ENCODE measurements around the gene PTEN.
"Not testable (repeated sequence)": the region's sequence is repeated elsewhere in the genome, so short reads cannot be mapped to it uniquely, and the experiment has no call there.

Gene PTEN

DNA sequence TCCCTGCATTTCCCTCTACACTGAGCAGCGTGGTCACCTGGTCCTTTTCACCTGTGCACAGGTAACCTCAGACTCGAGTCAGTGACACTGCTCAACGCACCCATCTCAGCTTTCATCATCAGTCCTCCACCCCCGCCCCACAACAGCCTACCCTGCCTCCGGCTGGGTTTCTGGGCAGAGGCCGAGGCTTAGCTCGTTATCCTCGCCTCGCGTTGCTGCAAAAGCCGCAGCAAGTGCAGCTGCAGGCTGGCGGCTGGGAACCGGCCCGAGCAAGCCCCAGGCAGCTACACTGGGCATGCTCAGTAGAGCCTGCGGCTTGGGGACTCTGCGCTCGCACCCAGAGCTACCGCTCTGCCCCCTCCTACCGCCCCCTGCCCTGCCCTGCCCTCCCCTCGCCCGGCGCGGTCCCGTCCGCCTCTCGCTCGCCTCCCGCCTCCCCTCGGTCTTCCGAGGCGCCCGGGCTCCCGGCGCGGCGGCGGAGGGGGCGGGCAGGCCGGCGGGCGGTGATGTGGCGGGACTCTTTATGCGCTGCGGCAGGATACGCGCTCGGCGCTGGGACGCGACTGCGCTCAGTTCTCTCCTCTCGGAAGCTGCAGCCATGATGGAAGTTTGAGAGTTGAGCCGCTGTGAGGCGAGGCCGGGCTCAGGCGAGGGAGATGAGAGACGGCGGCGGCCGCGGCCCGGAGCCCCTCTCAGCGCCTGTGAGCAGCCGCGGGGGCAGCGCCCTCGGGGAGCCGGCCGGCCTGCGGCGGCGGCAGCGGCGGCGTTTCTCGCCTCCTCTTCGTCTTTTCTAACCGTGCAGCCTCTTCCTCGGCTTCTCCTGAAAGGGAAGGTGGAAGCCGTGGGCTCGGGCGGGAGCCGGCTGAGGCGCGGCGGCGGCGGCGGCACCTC is at the start of gene PTEN, which contains the start of gene KLLN:
Gene PTEN, plus strand, starts transcription at position 573 of the 891 bp plus-strand sequence. CDS start 845 bp downstream, outside the sequence.
Gene KLLN, minus strand, starts transcription at position 481 of the 891 bp plus-strand sequence. CDS start 1,046 bp downstream, outside the sequence.
- DNase-seq (ENCODE audit: low read depth), result peak; percentile 93

DNA sequence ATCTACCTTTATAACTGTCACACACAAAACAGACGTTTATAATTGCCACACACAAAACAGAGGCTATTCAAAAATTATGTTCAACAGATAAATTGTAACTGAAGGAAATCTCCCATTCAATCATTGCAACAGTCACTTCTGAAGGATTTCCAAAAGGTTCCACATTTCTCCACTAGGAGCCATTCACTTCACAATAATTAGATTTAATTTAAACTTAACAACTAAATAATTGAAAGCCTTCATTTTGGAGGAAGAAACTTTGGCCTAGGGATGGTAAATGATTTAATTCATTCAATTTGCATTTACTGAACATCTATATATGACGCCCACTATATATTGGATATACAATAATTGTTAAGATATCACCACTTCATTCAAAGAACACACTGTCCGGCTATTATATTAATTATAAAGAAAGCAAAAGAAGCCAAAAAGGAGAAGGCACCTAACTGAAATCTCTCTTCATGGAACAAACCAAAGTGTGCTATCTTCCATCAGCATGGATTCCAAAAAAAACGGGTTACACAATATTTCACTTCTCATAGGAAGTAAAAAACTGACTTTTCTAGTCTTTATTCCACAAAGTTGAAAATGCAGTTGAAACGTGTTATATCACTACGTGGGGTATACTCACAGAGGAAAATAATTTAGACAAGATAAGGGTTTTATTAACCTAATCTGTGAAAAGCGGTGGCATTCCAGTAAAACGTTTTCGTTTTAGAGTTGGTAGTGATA is 47.1 kb upstream of the PTEN start:
- peak; percentile 12 for DNase-seq (ENCODE audit: low read depth)

DNA sequence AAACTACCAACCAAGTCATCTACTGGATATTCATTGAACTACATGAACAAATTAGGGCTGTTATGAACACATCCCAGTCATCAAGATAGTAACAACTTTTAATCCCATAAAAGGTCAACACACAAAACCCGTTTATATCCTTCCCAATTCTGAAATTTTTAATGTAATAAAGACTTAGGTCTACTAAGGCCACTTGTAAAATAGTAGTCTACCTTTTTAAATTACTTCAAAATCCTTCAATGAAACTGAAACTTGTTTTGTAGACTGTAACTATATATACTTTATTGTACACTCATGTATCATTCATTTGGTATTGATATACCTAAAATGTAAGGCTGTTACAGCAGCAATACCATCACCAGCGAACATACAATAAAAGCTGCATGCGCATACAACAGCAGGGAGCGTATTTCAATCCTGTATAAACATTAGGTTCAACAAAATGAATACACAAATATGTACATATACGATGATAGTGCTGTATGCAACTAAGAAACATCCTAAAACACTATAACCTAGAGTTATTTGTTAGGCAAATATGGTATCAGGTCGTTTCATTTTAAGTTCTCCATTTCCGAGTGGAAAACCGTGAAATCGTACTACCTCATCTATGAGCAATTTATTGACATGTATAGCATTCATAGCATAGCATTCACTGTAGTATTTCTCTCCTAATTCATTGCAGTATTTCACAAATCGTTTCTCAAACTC is 46.4 kb upstream of the PTEN start:
- DNase-seq (ENCODE audit: low read depth), result peak; percentile 40

DNA sequence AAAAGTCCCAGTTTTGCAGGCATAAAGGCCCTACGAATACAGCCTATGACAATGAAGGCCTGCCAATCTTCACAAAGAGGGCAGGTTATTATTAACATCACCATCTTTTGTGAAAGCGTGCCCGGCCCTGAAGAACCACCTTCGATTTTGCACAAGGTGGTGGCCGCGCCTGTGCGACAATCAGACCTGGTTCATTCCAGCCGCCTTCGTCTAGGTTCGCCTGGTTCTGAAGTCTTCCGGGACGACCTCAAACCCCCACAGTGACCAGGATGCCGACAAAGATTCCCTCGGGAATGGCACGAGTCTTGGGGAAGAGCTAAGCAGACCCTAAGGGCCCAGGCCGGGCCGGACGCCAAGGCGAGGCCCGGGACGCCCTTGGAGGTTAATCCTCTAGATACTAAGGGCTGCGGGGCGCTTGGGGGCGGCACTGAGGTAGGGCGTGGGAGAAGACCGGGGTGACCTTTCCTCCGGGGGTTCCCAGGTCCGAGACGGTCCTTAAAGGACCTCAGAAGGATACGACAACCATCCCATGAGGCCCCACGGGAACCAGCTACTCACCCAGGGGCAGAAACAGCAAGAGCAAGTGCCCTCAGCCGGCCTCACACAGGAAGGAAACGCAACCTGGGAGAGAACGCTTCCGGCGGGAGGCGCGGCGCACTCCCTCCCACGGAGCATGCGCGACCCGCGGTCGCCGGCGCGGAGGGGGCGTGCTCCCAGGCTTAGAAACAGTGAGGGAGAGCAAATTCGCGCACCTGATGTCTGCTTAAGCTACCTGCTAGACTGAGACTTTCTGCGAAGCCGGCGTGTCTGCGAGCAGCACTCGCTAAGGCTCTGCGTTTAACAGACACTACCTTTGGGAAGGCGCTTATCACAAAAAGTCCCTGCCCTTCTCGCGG is 45.6 kb upstream of the PTEN start, which contains the start of gene ATAD1:
Gene ATAD1, minus strand, starts transcription at position 618 of the 896 bp plus-strand sequence. CDS start 3,627 bp downstream, outside the sequence.
- DNase-seq (ENCODE audit: low read depth), result peak; percentile 88

DNA sequence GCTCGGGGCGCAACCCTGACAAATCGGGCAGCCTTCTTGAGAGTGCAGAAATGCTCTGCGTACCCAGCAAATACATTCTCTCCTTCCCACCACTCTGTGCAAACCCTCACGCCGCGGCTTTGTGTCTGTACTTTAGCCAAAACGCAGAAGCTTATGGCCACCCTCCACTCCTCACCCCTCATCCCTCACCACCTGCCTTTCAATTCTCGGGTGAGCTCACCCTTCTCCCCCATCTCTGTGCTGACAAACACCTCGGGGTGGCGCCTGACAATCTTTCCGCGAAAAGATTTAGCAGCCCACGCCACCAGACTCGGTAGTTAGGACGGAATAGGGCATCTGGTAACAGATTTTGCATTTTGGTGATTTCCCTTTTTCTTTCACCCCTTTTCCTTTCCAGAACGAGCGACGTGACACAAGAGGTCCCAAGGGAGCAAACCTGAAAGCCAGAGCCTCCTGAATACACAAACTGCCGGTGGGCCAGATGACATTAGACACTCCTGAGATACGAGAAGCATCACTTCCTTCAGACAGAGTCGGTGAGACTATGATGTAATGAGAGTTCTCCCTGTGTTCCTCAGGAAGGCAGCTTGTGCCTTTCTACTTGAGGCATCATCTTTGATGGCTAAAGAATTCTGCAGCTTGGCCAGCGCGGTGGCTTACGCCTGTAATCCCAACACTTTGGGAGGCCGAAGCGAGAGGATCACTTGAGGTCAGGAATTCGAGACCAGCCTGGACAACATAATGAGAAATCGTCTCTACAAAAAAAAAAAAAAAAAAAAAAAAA is 44.7 kb upstream of the PTEN start:
- peak; percentile 53 for DNase-seq (ENCODE audit: low read depth)

DNA sequence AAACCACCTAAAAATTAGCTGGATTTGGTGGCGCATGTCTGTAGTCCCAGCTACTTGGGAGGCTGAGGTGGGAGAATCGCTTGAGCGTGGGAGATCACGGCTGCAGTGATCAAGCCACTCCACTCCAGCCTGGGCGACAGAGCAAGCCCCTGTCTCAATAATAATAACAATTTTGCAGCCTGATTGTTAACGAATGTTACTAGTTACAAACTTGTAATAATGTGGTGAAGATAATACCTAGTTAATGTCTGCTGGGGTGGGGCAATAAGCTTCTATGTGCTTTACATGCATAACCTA is 44.2 kb upstream of the PTEN start:
- DNase-seq (ENCODE audit: low read depth), result no peak

DNA sequence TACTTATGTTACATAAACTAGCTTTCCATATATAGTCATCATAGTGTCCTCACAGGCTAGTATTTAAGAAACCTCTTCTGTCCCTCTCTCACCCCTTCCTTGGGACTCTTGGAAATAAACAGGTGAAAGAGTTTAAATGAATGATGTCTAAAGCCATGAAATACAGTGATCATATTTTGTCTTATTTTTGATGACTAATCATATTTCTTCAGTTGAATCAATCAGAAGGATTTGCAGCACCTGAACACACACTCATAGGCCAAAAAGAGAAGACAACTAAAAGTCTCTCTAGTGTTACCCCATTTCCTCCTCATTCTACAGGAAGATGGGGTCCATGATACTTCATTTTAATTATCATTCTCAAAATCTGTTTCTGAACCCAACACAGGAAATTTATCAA is 36.8 kb upstream of the PTEN start:
- no peak for DNase-seq (ENCODE audit: low read depth)

DNA sequence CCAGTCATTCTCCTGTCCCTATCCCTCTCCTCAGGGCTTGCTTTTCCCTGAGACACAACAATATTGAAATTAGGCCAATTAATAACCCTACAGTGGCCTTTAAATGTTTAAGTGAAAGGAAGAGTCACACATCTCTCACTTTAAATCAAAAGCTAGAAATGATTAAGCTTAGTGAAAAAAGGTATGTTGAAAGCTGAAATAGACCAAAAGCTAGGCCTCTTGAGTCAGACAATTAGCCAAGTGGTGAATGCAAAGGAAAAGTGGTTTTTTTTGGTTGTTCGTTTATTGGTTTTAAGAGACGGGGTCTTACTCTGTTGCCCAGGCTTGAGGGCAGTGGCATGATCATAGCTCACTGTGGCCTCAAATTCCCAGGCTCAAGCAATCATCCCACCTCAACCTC is 35.7 kb upstream of the PTEN start:
- no peak for DNase-seq (ENCODE audit: low read depth)

DNA sequence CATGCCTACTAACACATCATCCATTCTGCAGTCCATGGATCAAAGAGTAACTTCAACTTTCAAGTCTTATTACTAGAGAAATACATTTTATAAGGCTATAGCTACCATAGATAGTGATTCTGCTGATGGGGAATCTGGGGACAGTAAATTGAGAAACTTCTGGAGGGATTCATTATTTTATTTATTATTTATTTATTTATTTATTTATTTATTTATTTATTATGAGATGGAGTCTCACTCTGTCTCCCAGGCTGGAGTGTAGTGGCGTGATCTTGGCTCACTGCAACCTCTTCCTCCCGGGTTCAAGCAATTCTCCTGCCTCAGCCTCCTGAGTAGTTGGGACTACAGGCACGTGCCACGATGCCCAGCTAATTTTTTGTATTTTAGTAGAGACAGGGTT is 34.4 kb upstream of the PTEN start:
- not testable (repeated sequence) for DNase-seq (ENCODE audit: low read depth)

DNA sequence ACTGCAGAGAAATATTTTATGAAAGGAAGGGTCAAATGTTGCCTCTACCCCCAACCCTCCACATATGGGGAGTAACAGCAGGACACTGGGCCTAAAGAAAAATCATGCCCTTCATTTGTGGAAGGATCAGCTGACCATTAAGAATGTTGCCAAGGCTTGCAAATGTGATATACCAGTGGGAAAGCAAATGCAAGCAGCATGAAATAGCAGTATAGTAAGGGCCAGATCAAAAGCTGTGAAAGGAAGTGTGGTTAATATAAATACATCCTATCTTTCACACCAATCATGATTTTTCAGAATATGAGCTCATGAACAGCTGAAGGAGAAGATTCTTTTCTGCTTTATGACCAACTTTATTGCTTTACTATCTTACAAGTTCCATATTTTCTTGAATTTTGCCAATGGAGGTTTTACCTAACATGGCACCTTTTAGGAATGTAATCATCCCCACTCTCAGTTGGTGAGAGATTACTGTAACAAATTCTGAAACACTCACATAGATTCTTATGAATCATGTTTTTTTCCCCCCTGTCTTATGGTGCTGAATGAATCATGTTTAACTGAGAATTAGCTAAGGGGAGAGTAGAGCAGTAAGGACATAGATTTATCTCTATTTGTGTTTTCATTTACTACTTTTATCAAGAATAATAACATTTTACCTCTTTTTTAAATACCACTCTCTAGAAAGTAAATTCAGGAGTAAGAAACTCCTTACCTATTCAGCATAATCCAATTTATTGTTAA is 33.3 kb upstream of the PTEN start:
- DNase-seq (ENCODE audit: low read depth), result peak; percentile 42

DNA sequence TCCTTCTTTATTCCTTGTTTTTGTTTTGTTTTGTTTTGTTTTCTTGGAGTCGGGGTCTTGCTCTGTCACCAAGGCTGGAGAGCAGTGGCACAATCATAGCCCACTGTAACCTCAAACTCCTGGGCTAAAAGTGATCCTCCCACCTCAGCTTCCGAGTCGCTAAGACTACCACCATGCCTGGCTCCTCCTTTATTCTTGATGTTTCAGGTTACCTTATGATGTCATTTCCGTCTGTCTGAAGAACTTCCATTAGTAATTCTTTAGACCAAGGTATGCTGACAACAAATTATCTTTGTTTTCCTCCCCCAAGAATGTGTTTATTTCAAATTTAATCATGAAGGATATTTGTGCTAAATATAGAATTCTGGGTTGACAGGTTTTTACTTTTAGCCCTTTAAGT is 27.3 kb upstream of the PTEN start:
- DNase-seq (ENCODE audit: low read depth), result no peak

DNA sequence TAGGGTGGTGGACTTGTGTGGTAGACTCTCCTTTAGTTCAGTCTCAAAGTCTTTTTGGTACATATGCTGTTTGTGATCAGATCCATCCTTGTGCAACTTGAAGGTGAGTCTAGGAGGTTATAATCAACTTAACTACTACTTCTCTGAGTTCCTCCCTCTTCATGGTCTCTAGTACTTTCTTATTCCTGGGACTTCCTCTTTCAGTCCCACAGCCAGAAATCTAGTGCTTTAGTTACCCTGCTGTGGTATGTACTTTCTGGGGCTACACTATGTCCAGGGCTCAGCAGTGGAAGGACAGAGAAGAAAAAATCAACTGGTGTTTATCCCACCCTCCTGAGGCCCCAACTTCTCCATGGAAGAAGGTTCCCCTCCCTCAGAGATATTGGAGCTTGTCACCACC is 26.0 kb upstream of the PTEN start:
- DNase-seq (ENCODE audit: low read depth), result no peak

DNA sequence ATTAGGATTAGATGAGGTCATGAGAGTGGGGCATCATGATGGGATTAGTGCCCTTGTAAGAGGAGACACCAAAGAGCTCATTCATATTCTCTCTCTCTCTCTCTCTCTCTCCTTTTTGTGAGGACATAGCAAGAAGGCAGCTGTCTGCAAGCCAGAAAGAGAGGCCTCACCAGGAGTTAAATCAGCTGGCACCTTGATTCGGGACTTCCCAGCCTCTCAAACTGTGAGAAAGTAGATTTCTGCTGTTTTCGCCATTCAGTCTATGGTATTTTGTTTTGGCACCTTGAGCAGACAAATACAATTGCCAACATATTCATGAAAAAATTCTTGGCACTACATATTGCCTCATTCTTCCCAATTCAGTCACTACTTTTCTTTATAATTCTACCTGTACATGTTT is 24.8 kb upstream of the PTEN start:
- DNase-seq (ENCODE audit: low read depth), result no peak

DNA sequence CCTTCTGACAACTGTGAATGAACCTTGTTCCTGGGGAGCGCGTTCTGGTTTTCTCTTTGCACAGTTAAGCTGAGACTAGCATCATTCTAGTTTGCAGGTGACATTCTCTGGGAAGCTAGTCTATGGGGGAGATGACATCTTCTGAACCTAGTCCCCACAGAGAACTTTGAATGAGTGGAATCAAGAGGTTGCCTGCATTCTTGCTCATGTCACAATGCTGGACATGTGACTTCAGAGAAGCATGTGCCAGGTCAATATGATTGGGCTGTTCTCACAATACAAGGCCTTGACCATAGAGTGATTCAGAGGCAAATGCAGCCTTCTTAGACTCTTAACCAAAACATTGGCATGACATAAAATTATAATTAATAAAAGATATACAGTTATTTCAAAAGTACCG is 22.2 kb upstream of the PTEN start:
- DNase-seq (ENCODE audit: low read depth), result no peak

DNA sequence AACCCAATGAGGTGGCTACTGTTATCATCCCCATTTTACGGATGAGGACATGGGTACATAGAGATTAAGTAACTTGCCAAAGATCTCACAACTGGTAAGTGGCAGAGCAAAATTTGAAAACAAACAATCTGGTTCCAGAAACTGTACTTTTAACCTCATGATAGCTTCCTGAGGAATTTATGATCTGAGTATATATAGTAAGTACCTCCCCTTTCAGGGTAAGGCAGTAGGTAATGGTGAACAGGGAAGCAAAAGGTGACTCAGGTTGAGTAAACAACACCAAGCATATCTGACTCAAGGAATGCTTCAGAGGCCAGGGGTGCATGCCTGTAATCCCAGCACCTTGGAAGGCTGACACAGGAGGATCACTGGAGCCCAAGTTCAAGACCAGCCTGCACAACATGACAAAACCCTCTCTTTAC is 21.2 kb upstream of the PTEN start:
- DNase-seq (ENCODE audit: low read depth), result peak; percentile 81

DNA sequence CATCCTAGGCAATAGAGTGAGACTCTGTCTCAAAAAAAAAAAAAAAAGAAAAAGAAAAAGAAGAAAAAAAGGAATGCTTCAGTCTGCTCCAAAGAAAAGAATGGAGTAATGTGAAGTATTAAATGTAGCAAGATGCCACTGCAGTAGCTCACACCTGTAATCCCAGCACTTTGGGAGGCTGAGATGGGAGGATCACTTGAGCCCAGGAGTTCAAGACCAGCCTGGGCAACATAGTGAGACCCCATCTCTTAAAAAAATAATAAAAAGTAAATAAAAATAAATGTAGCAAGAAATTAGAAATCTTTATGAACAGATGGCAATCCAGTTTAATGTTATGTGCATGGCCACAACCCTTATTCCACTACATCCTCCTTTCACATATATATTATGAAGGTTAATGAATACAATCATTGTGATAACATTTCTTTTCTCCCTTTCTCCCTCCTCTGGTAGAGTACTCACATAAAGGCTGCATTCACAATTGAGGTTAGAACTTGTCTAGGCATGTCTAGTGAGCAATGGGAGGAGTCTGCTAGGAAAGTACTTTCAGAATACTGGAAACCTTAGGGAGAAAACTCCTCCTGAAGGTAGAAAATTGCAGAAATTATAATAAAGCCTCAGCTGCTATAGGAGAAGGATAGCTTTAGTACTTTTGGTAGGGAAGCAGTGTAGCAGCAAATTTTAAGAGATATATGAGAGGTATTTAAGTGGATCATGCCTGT is 20.5 kb upstream of the PTEN start:
- no peak for DNase-seq (ENCODE audit: low read depth)

DNA sequence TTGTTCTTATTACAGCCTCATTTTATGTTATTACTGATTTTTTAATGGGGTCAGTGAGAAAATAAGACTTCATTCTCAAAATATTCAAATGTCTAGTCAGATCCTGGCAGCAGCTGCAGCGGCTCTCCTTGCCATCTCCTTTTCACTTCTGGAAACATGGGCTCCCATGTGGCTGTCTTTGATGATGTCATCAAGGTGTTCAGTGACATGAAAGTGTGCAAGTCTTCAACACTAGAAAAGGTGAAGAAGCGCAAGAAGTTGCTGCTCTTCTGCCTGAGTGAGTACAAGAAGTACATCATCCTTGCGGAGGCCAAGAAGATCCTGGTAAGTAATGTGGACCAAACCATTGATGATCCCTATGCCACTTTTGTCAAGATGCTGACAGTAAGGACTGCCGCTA is 19.7 kb upstream of the PTEN start:
- no peak for DNase-seq (ENCODE audit: low read depth)

DNA sequence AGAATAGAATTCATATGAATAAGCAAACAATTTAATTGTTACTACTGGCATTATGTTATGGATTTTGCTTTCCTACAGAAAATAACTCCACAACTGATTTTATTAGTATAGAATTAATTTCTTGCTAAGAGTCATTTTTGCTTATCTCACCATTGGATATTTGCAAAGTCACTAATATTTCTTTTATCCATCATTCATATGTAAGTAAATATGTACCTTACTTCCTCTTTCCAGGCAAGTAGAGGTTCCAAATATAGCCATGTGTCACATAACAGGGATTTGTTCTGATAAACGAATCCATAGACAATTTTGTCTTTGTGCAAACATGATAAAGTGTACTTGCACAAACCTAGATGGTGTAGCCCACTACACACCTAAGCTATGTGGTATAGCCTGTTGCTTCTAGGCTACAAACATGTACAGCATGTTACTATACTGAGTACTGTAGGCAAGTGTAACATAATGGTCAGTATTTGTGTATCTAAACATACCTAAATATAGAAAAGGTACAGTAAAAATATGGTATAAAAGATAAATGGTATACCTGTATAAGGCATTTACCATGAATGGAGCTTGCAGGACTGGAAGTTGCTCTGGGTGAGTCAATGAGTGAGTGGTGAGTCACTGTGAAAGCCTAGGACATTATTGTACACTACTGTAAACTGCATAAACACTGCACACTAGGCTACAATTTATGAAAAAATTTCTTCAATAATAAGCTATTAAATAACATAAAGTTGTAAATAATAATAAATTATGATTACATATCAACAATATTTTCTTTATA is 18.4 kb upstream of the PTEN start:
- peak; percentile 85 for DNase-seq (ENCODE audit: low read depth)

DNA sequence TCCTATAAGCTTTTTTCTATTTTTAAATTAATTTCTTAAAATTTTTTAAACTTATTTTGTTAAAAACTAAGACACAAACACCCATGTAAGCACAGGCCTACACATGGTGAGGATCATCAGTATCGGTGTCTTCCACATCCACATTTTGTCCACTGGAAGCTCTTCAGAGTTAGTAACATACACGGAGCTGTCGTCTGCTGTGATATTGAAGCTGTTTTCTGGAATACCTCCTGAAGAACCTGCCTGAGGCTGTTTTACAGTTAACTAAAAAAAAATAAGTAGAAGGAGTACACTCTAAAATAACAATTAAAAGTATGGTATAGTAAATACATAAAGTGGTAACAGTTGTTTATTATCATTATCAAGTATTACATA is 17.8 kb upstream of the PTEN start:
- DNase-seq (ENCODE audit: low read depth), result no peak
